Neutrophil (primary cell): ENCODE measurements around the gene GOSR2.

Experiments
- H3K27ac ChIP-seq: fragments of 200-600 bp; sonication (generic); 2 replicates; pipeline ENCODE4 v1.5.1; 2016; ENCODE audit warnings: mild to moderate bottlenecking, moderate library complexity
- H3K27me3 ChIP-seq: fragments of 200-600 bp; sonication (generic); 2 replicates; pipeline ENCODE4 v1.6.0; 2016; ENCODE audit warnings: mild to moderate bottlenecking
- H3K36me3 ChIP-seq: fragments of 200-600 bp; sonication (generic); 2 replicates; pipeline ENCODE4 v1.5.1; 2017
- H3K4me1 ChIP-seq, 2 experiments: fragments of 200-600 bp in 1 of 2; sonication (generic) in 1 of 2; 1 replicate in 1 of 2; 2 replicates in 1 of 2; pipeline versions ENCODE4 v1.5.1 to v1.6.1; 2013 to 2016; ENCODE audit warnings: low read depth in 1 of 2, low read length in 1 of 2, mild to moderate bottlenecking in 1 of 2, moderate library complexity in 1 of 2; ENCODE audit not compliant: control insufficient read depth in 1 of 2, insufficient read depth in 1 of 2
- H3K4me3 ChIP-seq, 2 experiments: fragments of 200-600 bp in 1 of 2; sonication (generic) in 1 of 2; 1 replicate in 1 of 2; 2 replicates in 1 of 2; pipeline ENCODE4 v1.5.1; 2013 to 2016; ENCODE audit warnings: low read depth in 1 of 2, low read length in 1 of 2, mild to moderate bottlenecking in 1 of 2, moderate library complexity in 1 of 2
- H3K9me3 ChIP-seq: fragments of 200-600 bp; sonication (generic); 2 replicates; pipeline ENCODE4 v1.5.1; 2016
- TF ChIP-seq, protein P1 (sequence below): fragments of 200-600 bp; sonication (generic); IDR thresholded peaks from 2 replicates; pipeline ENCODE4 v1.5.1; 2016; ENCODE audit warnings: antibody characterized with exemption

Gene GOSR2

DNA sequence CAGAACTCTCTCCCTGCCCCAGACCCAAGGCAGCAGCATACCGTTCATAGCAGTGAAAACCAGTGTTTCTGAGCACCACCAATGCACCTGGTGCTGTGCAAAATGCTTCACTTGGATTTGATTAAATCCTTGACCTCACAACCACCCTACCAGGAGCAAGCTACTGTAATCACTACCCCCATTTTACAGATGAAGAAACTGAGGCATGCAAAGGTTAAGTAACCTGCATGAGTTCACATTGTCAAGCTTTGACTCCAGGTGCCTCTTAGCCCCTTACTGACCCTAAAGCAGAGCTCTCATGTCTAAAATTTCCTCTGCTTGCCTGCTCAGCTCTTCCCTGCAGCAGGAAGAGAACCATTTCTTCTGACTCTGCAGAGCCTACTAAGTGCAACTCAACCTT, 34.2 kb upstream of the GOSR2 start:
- TF ChIP-seq, protein P1, sequence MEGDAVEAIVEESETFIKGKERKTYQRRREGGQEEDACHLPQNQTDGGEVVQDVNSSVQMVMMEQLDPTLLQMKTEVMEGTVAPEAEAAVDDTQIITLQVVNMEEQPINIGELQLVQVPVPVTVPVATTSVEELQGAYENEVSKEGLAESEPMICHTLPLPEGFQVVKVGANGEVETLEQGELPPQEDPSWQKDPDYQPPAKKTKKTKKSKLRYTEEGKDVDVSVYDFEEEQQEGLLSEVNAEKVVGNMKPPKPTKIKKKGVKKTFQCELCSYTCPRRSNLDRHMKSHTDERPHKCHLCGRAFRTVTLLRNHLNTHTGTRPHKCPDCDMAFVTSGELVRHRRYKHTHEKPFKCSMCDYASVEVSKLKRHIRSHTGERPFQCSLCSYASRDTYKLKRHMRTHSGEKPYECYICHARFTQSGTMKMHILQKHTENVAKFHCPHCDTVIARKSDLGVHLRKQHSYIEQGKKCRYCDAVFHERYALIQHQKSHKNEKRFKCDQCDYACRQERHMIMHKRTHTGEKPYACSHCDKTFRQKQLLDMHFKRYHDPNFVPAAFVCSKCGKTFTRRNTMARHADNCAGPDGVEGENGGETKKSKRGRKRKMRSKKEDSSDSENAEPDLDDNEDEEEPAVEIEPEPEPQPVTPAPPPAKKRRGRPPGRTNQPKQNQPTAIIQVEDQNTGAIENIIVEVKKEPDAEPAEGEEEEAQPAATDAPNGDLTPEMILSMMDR, result no peak
- Histone ChIP-seq H3K27me3 (peaks cover 16% of the 10 kb centered on the region), H3K9me3 (no peaks in the 10 kb centered on the region), H3K4me3 (no peak overlapping the region), H3K27ac (no peak overlapping the region), H3K36me3 (no peaks in the 10 kb centered on the region), H3K4me1 (no peaks in the 10 kb centered on the region)

- no peaks in the 10 kb centered on the region for H3K9me3 ChIP-seq
- TF ChIP-seq, protein P1, result no peak
- no peak overlapping the region for H3K27ac ChIP-seq
- H3K27me3 ChIP-seq, result peaks cover 24% of the 10 kb centered on the region
- no peaks in the 10 kb centered on the region for H3K4me1 ChIP-seq
- H3K4me3 ChIP-seq, result no peak overlapping the region
- no peaks in the 10 kb centered on the region for H3K36me3 ChIP-seq
Measured at GRCh38 chr17:46889519-46889918, 33.4 kb upstream of the GOSR2 start.

DNA sequence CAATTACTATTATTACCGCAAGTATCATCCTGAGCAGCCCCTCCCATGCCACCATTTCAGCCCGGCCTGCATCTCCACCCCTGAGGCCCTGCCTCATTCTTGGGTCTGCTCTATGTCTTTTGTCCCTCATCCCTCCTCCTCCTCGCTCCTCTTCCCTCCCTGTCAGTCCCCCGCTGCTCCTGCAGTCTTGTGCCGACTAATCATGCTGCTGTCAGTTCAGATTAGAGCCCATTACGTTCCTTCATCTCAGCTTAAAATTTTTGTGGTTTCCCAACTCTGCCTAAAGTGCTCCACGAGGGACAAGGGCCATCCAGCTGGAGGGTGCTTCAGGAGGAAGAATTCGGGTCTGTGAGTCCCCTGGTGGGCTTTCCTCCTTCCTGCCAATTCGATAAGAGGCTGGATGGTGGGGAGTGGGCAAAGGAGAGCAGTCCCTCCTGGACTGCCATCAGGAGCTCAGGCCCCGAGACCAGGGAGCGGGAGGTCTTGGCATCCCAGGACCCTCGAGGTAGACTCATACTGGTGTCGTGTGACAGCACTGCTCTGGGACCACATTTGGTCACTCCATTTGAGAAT, 32.9 kb upstream of the GOSR2 start:
- Histone ChIP-seq H3K27me3 (peaks cover 29% of the 10 kb centered on the region), H3K9me3 (no peaks in the 10 kb centered on the region)
- TF ChIP-seq, protein P1, result no peak

GRCh38 chr17:46890638-46891037, 32.3 kb upstream of the GOSR2 start:
- no peak overlapping the region for H3K27ac ChIP-seq
- H3K9me3 ChIP-seq, result no peaks in the 10 kb centered on the region
- H3K27me3 ChIP-seq, result peaks cover 32% of the 10 kb centered on the region
- H3K4me3 ChIP-seq, result no peak overlapping the region
- TF ChIP-seq, protein P1, result no peak
- H3K36me3 ChIP-seq, result no peaks in the 10 kb centered on the region
- H3K4me1 ChIP-seq, result no peaks in the 10 kb centered on the region

More for the DNA sequence above, 32.9 kb upstream of the GOSR2 start:
- Histone ChIP-seq H3K27ac (no peak overlapping the region), H3K4me3 (no peak overlapping the region), H3K36me3 (no peaks in the 10 kb centered on the region), H3K4me1 (no peaks in the 10 kb centered on the region)

GRCh38 chr17:46892192-46892703, 30.7 kb upstream of the GOSR2 start:
- H3K4me3 ChIP-seq, result no peak overlapping the region
- TF ChIP-seq, protein P1, result no peak
- peaks cover 23% of the 10 kb centered on the region for H3K27me3 ChIP-seq
- H3K9me3 ChIP-seq, result no peaks in the 10 kb centered on the region
- H3K4me1 ChIP-seq, result no peaks in the 10 kb centered on the region
- no peak overlapping the region for H3K27ac ChIP-seq
- H3K36me3 ChIP-seq, result no peaks in the 10 kb centered on the region
